Sigmoid colon (tissue), 7 donors: ENCODE measurements around the gene PLAGL2. TPM values are rescaled to one million over a fixed set of nuclear protein-coding genes. Genes with fewer than 3 reads are reported as not detected.
"Not testable (repeated sequence)": the region's sequence is repeated elsewhere in the genome, so short reads cannot be mapped to it uniquely, and the experiment has no call there.

Experiments used
- DNase-seq: peaks from one replicate; pipeline ENCODE4 v3.0.0-alpha.2; 2019
- H3K27ac ChIP-seq, 4 donors: fragments of 200-600 bp; sonication (generic); one replicate each; pipeline ENCODE4 v1.5.1; 2016 to 2019; ENCODE audit warnings: mild to moderate bottlenecking in 1 of 4
- H3K27me3 ChIP-seq, 3 donors: fragments of 200-600 bp; sonication (generic); one replicate each; pipeline ENCODE4 v1.5.1; 2019; ENCODE audit warnings: mild to moderate bottlenecking in 1 of 3
- H3K36me3 ChIP-seq, 4 donors: fragments of 200-600 bp; sonication (generic); one replicate each; pipeline ENCODE4 v1.5.1; 2016 to 2019
- H3K4me1 ChIP-seq, 4 donors: fragments of 200-600 bp; sonication (generic); one replicate each; pipeline ENCODE4 v1.5.1; 2017 to 2019
- H3K4me3 ChIP-seq, 4 donors: fragments of 200-600 bp; sonication (generic); one replicate each; pipeline ENCODE4 v1.5.1; 2017 to 2019; ENCODE audit warnings: mild to moderate bottlenecking in 2 of 4, moderate library complexity in 1 of 4
- H3K9me3 ChIP-seq, 4 donors: fragments of 200-600 bp in 3 of 4; sonication (generic) in 3 of 4; one replicate each; pipeline versions ENCODE4 v1.5.1 to v1.6.1; 2013 to 2019
- CTCF ChIP-seq, 4 experiments: fragments of 450-650 bp in 3 of 4; fragments of 200-600 bp in 1 of 4; IDR thresholded peaks; one replicate each; pipeline ENCODE4 v1.5.1; 2016 to 2019; ENCODE audit warnings: antibody characterized with exemption in 4 of 4, mild to moderate bottlenecking in 3 of 4, moderate library complexity in 2 of 4
- EP300 ChIP-seq, 4 donors: sonication (generic); formaldehyde crosslinking; IDR thresholded peaks; one replicate each; pipeline ENCODE4 v1.6.1; 2017; ENCODE audit warnings: antibody characterized with exemption in 4 of 4
- POLR2A ChIP-seq, 2 donors: fragments of 450-650 bp; IDR thresholded peaks; one replicate each; pipeline ENCODE4 v1.6.1; 2016; ENCODE audit warnings: antibody characterized with exemption in 2 of 2, mild to moderate bottlenecking in 2 of 2, moderate library complexity in 2 of 2
- POLR2AphosphoS5 ChIP-seq, 4 donors: sonication (generic); formaldehyde crosslinking; IDR thresholded peaks; one replicate each; pipeline ENCODE4 v1.6.1; 2017; ENCODE audit warnings: antibody characterized with exemption in 4 of 4
- WGBS, 2 donors: extraction: QIAGEN DNeasy Blood & Tissue Kit; methylation state at CpG; one replicate each; pipeline ENCODE4 v1.1.7; 2013; 5-methylcytosine and 5-hydroxymethylcytosine counted together
- intact Hi-C: fragments of 100-400 bp; cut with DNase I; formaldehyde crosslinking; loops from one replicate; pipeline ENCODE4 v1.15.1; 2023
- polyA plus RNA-seq, 3 donors: library from polyadenylated mRNA; stranded (reverse); fragments of 200-250 nt; gene quantifications; one replicate each; pipeline ENCODE4 v1.2.3, GENCODE V29; 2013
- total RNA-seq, 4 donors: library from RNA; depleted of rRNA; stranded (reverse); fragments of >200 nt; gene quantifications; one replicate each; pipeline ENCODE4 v1.1.0, GENCODE V29; 2016
- donor health status: healthy with polysubstance abuse.
- donor health status: Bipolar disorder and iron deficiency.
- donor health status: healthy.

The PLAGL2 gene
- total and polyA plus RNA-seq, 7 donors, result 3.0 to 12.5 (median 5.0) TPM

DNA sequence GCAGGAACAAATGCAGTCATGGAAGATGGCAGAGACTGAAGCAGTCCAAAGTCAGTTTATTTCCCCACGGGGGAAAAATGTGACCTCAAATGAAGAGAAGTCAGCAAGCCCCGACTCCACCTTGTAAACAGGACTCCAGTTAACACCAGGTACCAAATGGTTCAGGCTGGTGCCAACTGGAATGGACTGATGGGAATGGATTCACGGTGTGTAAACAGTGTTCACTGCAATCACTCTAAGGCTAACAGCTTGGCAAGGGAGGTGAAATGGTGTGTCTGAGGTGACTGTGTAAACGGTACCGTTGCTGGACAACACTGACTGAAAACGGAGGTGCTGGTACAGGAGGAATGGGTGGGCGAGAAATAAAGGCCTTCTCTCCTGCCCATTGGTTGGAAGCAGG is 12.0 kb downstream of the PLAGL2 start:
- TF ChIP-seq POLR2A (IDR thresholded peaks at IDR 0.05) (no peak), EP300 (IDR thresholded peaks at IDR 0.05) (no peak), CTCF (IDR thresholded peaks at IDR 0.05) (no peak), POLR2AphosphoS5 (IDR thresholded peaks at IDR 0.05) (no peak)
- 32 to 68% methylated on average over 7 of the region's 7 CpGs for WGBS, 2 donors
- no peak for DNase-seq
- Histone ChIP-seq H3K27me3 (no peaks in the 10 kb centered on the region), H3K36me3 (peaks cover 7 to 58% (median 26%) of the 10 kb centered on the region in 4 donors), H3K4me3 (no peak overlapping the region), H3K4me1 (peaks cover 0 to 19% (median 3%) of the 10 kb centered on the region in 4 donors), H3K9me3 (no peaks in the 10 kb centered on the region), H3K27ac (no peak overlapping the region)
- intact Hi-C loops, result no loop called here

DNA sequence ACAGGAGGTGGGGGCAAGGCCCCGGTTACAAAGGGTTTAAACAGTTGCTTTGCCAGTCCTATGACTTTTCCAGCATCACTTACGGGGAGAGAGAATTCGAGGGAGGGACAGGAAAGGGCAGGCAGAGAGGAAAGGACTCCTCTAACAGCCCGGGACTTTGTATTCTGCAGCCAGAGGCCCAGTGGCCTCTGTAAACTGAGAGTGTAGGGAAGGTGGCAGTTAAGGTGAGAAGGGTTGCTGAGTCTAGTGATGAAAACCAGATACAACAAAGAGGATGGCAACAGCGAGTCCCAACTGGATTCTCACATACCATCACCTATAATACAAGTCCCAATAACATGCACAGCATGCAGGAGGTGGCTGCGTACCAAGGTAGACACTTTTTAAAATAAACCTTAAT is 13.5 kb downstream of the PLAGL2 start:
- intact Hi-C loops, result loop anchor here (5.0 kb wide), 1 partner anchor 83 kb away; the partner anchor contains the start of gene KIF3B

GRCh38 chr20:32193336-32193735 is 14.2 kb downstream of the PLAGL2 start:
- not testable (repeated sequence) for H3K4me3 ChIP-seq, H3K27me3 ChIP-seq, H3K9me3 ChIP-seq, DNase-seq
- peaks cover 0 to 34% (median 18%) of the 10 kb centered on the region in 4 donors for H3K4me1 ChIP-seq
- 88 to 96% methylated on average over 5 of the region's 5 CpGs for WGBS, 2 donors
- peak overlapping the region in 2 of 4 donors; percentile 39 to 55 for H3K27ac ChIP-seq
- peaks cover 7 to 35% (median 25%) of the 10 kb centered on the region in 4 donors for H3K36me3 ChIP-seq
- intact Hi-C loops, result loop anchor here (5.0 kb wide), 1 partner anchor 84 kb away; the partner anchor contains the start of gene KIF3B

More for the DNA sequence above, 13.5 kb downstream of the PLAGL2 start:
- H3K27ac ChIP-seq, result peak overlapping the region in 2 of 4 donors; percentile 39 to 55
- H3K4me1 ChIP-seq, result peaks cover 0 to 27% (median 11%) of the 10 kb centered on the region in 4 donors
- H3K4me3 ChIP-seq, result no peak overlapping the region
- H3K9me3 ChIP-seq, result no peaks in the 10 kb centered on the region
- peak; percentile 10 for DNase-seq
- WGBS, 2 donors, result 85 to 86% methylated on average over 6 of the region's 6 CpGs
- peaks cover 7 to 42% (median 25%) of the 10 kb centered on the region in 4 donors for H3K36me3 ChIP-seq
- TF ChIP-seq POLR2A (IDR thresholded peaks at IDR 0.05) (no peak), EP300 (IDR thresholded peaks at IDR 0.05) (no peak), POLR2AphosphoS5 (IDR thresholded peaks at IDR 0.05) (no peak)
- no peaks in the 10 kb centered on the region for H3K27me3 ChIP-seq

DNA sequence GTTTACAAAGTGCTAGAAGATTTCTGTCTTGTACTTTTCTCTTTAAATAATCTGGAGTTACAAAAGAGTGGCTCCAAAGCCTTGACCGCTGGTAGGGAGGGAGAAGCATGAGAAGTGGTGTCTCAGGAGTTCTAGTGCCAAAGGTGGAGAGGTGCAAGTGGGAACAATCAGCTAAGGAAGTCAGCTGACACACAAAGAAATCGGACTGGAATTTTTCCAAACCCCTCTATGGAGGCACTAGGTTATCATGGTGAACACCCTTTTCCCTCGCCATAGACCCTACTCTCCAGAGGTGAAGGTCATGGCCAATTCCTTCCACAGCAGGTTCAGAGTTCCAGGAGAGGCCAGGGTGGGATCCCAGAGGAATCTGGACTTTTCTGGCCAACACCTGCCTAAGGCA is 14.8 kb downstream of the PLAGL2 start:
- peaks cover 7 to 30% (median 25%) of the 10 kb centered on the region in 4 donors for H3K36me3 ChIP-seq
- no peak overlapping the region for H3K4me3 ChIP-seq
- TF ChIP-seq CTCF (IDR thresholded peaks at IDR 0.05) (no peak), EP300 (IDR thresholded peaks at IDR 0.05) (no peak), POLR2AphosphoS5 (IDR thresholded peaks at IDR 0.05) (no peak), POLR2A (IDR thresholded peaks at IDR 0.05) (no peak)
- DNase-seq, result no peak
- no peaks in the 10 kb centered on the region for H3K9me3 ChIP-seq
- H3K27ac ChIP-seq, result peak overlapping the region in 2 of 4 donors; percentile 39 to 55
- intact Hi-C loops, result loop anchor here (5.0 kb wide), 1 partner anchor 85 kb away; the partner anchor contains the start of gene KIF3B
- H3K27me3 ChIP-seq, result no peaks in the 10 kb centered on the region
- WGBS, 2 donors, result 62 to 81% methylated on average over 3 of the region's 3 CpGs
- peaks cover 0 to 40% (median 22%) of the 10 kb centered on the region in 4 donors for H3K4me1 ChIP-seq

DNA sequence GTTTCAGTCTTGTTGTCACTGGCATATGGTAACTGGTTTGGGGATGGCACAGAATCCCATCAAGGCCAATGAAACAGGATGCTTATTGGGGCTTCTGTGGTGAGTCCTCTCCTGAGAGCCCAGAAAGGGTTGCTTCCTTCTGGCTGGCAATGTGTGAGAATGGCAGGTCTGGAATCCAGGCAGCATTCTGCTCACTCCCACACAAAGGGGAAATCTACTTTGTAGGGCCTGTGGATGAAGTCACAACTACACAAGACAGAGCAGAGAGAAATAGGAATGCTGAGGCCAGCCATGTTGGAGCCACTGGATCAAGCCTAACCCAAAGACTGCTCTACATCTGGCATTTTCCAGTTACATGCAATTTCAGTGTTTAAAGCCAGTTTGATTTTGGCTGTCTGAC is 15.7 kb downstream of the PLAGL2 start:
- TF ChIP-seq POLR2A (IDR thresholded peaks at IDR 0.05) (no peak), EP300 (IDR thresholded peaks at IDR 0.05) (no peak), CTCF (IDR thresholded peaks at IDR 0.05) (no peak), POLR2AphosphoS5 (IDR thresholded peaks at IDR 0.05) (no peak)
- intact Hi-C loops, result loop anchor here (5.0 kb wide), 1 partner anchor 85 kb away; the partner anchor contains the start of gene KIF3B
- peaks cover under 1 to 22% (median 17%) of the 10 kb centered on the region in 4 donors for H3K36me3 ChIP-seq
- no peaks in the 10 kb centered on the region for H3K27me3 ChIP-seq
- peaks cover 0 to 46% (median 23%) of the 10 kb centered on the region in 4 donors for H3K4me1 ChIP-seq
- no peak for DNase-seq
- no peak overlapping the region for H3K27ac ChIP-seq
- H3K9me3 ChIP-seq, result no peaks in the 10 kb centered on the region
- no peak overlapping the region for H3K4me3 ChIP-seq
